ENCODE results near the gene TCF7L1. TPM values are rescaled to one million over a fixed set of nuclear protein-coding genes. Genes with fewer than 3 reads are reported as not detected.

Gene TCF7L1
- total and polyA plus RNA-seq, 9 of the 15 experiments (the other 6 are each of a cell fraction or from before 2014, with no cell fraction given) = 0.03 to 0.11 (median 0.07) TPM; not detected in 5

DNA sequence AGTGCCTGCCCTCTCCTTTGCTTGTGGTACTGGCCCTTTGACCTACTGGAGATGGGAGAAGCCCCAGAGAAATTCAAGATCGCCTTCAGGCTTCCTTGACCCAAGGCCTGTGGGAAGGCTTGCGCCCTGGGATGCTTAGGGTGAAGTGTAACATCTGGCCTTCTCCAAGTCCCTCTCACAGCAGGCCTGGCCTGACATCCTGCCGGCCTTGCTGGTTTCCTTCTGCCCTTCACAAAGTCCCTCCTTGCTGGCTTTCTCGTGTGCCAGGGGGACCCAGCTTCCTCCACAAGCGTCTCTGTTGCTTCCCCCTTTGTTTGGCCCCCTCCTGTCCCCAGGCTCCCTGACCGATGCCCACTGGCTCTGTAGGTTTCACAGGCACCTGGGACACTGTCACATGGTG lies 26.4 kb downstream of the TCF7L1 start (continued):
- TF ChIP-seq, protein P1, sequence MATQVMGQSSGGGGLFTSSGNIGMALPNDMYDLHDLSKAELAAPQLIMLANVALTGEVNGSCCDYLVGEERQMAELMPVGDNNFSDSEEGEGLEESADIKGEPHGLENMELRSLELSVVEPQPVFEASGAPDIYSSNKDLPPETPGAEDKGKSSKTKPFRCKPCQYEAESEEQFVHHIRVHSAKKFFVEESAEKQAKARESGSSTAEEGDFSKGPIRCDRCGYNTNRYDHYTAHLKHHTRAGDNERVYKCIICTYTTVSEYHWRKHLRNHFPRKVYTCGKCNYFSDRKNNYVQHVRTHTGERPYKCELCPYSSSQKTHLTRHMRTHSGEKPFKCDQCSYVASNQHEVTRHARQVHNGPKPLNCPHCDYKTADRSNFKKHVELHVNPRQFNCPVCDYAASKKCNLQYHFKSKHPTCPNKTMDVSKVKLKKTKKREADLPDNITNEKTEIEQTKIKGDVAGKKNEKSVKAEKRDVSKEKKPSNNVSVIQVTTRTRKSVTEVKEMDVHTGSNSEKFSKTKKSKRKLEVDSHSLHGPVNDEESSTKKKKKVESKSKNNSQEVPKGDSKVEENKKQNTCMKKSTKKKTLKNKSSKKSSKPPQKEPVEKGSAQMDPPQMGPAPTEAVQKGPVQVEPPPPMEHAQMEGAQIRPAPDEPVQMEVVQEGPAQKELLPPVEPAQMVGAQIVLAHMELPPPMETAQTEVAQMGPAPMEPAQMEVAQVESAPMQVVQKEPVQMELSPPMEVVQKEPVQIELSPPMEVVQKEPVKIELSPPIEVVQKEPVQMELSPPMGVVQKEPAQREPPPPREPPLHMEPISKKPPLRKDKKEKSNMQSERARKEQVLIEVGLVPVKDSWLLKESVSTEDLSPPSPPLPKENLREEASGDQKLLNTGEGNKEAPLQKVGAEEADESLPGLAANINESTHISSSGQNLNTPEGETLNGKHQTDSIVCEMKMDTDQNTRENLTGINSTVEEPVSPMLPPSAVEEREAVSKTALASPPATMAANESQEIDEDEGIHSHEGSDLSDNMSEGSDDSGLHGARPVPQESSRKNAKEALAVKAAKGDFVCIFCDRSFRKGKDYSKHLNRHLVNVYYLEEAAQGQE (IDR thresholded peaks at IDR 0.05; ENCODE audit: borderline replicate concordance) = no peak
- TF ChIP-seq, protein P1 (CRISPR knock-in tag; IDR thresholded peaks at IDR 0.05; ENCODE audit: low read depth) = no peak
- TF ChIP-seq ARHGAP35 (IDR thresholded peaks at IDR 0.05; ENCODE audit: partially characterized antibody) = no peak

Measured in K562 (cell line).